Astrocyte (in vitro differentiated cells and primary cell): ENCODE data around the gene CCR5.

Experiments used
- EZH2 ChIP-seq: IDR thresholded peaks from 2 replicates; pipeline ENCODE4 v1.6.1; 2012; ENCODE audit warnings: mild to moderate bottlenecking, low read length, inconsistent platforms; ENCODE audit not compliant: insufficient read depth
- TF ChIP-seq, protein P1 (sequence below): IDR thresholded peaks from 2 replicates; pipeline ENCODE4 v1.5.1; 2011; ENCODE audit warnings: low read depth, mild to moderate bottlenecking, inconsistent platforms, low read length, moderate library complexity; ENCODE audit not compliant: insufficient read depth

DNA sequence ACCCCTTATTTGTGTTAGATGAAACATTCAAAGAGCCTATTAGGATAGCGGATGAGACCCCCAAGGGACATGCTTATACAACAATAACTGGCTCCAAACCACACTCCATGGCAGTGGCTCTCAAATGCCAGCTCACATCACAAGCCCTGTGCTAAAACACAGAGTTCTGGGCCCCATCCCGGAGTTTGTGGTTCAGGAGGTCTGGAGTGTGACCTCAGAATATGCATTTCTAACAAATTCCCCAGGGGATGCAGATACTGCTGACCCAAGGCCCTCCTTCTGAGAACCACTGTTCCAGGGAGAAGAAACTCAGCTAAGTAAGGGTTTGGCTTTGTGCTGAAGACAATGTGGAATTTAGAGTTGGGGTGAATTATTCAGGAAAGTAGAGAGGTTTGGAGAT is 39.9 kb downstream of the CCR5 start:
- TF ChIP-seq, protein P1, sequence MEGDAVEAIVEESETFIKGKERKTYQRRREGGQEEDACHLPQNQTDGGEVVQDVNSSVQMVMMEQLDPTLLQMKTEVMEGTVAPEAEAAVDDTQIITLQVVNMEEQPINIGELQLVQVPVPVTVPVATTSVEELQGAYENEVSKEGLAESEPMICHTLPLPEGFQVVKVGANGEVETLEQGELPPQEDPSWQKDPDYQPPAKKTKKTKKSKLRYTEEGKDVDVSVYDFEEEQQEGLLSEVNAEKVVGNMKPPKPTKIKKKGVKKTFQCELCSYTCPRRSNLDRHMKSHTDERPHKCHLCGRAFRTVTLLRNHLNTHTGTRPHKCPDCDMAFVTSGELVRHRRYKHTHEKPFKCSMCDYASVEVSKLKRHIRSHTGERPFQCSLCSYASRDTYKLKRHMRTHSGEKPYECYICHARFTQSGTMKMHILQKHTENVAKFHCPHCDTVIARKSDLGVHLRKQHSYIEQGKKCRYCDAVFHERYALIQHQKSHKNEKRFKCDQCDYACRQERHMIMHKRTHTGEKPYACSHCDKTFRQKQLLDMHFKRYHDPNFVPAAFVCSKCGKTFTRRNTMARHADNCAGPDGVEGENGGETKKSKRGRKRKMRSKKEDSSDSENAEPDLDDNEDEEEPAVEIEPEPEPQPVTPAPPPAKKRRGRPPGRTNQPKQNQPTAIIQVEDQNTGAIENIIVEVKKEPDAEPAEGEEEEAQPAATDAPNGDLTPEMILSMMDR = no peak
- no peak for TF ChIP-seq EZH2
